Lung (tissue), 12 donors: ENCODE results near the gene NUF2. TPM values are rescaled to one million over a fixed set of nuclear protein-coding genes. Genes with fewer than 3 reads are reported as not detected.
A peak's percentile ranks its signal among the peaks of the same experiment; 100 is the strongest.

Source experiments
- ATAC-seq: fragments of 200-7000 bp; cut with Tn5 transposase; one replicate; pipeline ENCODE4 v1.9.1; 2020; ENCODE audit warnings: moderate number of reproducible peaks; ENCODE audit not compliant: insufficient read depth, low FRiP score
- DNase-seq, 3 donors: peaks; one replicate each; pipeline ENCODE4 v3.0.0-alpha.2; 2013 to 2017
- H3K27ac ChIP-seq, 2 donors: one replicate each; pipeline ENCODE4 v1.5.1; 2013; ENCODE audit warnings: mild to moderate bottlenecking in 2 of 2, moderate library complexity in 2 of 2, control low read depth in 1 of 2, inconsistent platforms in 1 of 2, low read depth in 1 of 2, low read length in 1 of 2
- H3K27me3 ChIP-seq, 3 donors: one replicate each; pipeline ENCODE4 v1.5.1; 2013; ENCODE audit warnings: low read length in 2 of 3; ENCODE audit not compliant: control insufficient read depth in 3 of 3, insufficient read depth in 3 of 3
- H3K36me3 ChIP-seq, 4 donors: one replicate each; pipeline ENCODE4 v1.5.1; 2013; ENCODE audit warnings: low read length in 4 of 4, mild to moderate bottlenecking in 1 of 4, moderate library complexity in 1 of 4; ENCODE audit not compliant: control insufficient read depth in 4 of 4, insufficient read depth in 4 of 4
- H3K4me1 ChIP-seq, 5 donors: one replicate each; pipeline ENCODE4 v1.5.1; 2013; ENCODE audit warnings: low read length in 5 of 5, mild to moderate bottlenecking in 2 of 5, moderate library complexity in 1 of 5; ENCODE audit not compliant: control insufficient read depth in 5 of 5, insufficient read depth in 5 of 5
- H3K4me3 ChIP-seq: one replicate; pipeline ENCODE4 v1.5.1; 2013; ENCODE audit warnings: mild to moderate bottlenecking, control low read depth, moderate library complexity
- H3K9ac ChIP-seq, 2 donors: one replicate each; pipeline ENCODE4 v1.5.1; 2013; ENCODE audit warnings: low read length in 2 of 2, control low read depth in 1 of 2; ENCODE audit not compliant: insufficient read depth in 1 of 2
- H3K9me3 ChIP-seq, 4 donors: one replicate each; pipeline ENCODE4 v1.5.1; 2013; ENCODE audit warnings: low read length in 3 of 4, mild to moderate bottlenecking in 1 of 4, moderate library complexity in 1 of 4; ENCODE audit not compliant: control insufficient read depth in 4 of 4, insufficient read depth in 3 of 4
- CTCF ChIP-seq: IDR thresholded peaks from 2 replicates; pipeline ENCODE4 v1.5.1; 2012; ENCODE audit warnings: mild to moderate bottlenecking; ENCODE audit errors: control extremely low read depth, extremely low read depth
- WGBS, 2 donors: extraction: QIAGEN DNeasy Blood & Tissue Kit; methylation state at CpG; one replicate each; pipeline ENCODE4 v1.1.7; 2013; 5-methylcytosine and 5-hydroxymethylcytosine counted together
- polyA plus RNA-seq, 2 donors: library from polyadenylated mRNA; stranded (reverse); fragments of 200-250 nt; gene quantifications; one replicate each; pipeline ENCODE4 v1.2.1, GENCODE V29; 2013
- total RNA-seq, 2 donors: library from RNA; depleted of rRNA in 1 of 2; stranded (reverse); fragments of >200 nt in 1 of 2; gene quantifications; one replicate each; pipeline ENCODE4 v1.2.1, GENCODE V29; 2014 to 2021
- donor health status: control.
- donor health status: control.
- donor health status: Bipolar disorder and iron deficiency.
- donor health status: healthy.
- donor health status: DM: yes; HTN: yes; CAD: no.

The NUF2 gene
- total and polyA plus RNA-seq, 4 donors: 1.2 to 7.2 (median 2.2) TPM

- 82 to 85% methylated on average over 2 of the region's 2 CpGs for WGBS, 2 donors
- no peaks in the 10 kb centered on the region for H3K9me3 ChIP-seq
- TF ChIP-seq CTCF: no peak
- peaks cover 0 to 2% (median 0%) of the 10 kb centered on the region in 4 donors for H3K36me3 ChIP-seq
- H3K27ac ChIP-seq: no peak overlapping the region
- H3K27me3 ChIP-seq: no peaks in the 10 kb centered on the region
- H3K4me1 ChIP-seq: peaks cover 0 to 20% (median 0%) of the 10 kb centered on the region in 5 donors
- DNase-seq (peak in 2 of 3 donors; percentile 30 to 44), ATAC-seq (no peak)
- no peak overlapping the region for H3K9ac ChIP-seq
- H3K4me3 ChIP-seq: no peak overlapping the region
Measured at GRCh38 chr1:163295949-163296348, 25.8 kb upstream of the NUF2 start.

GRCh38 chr1:163296504-163297263 lies 25.1 kb upstream of the NUF2 start:
- 92 to 96% methylated on average over 1 of the region's 1 CpG for WGBS, 2 donors
- peaks cover 0 to 4% (median 1%) of the 10 kb centered on the region in 4 donors for H3K36me3 ChIP-seq
- H3K4me1 ChIP-seq: peaks cover 0 to 13% (median 0%) of the 10 kb centered on the region in 5 donors
- no peaks in the 10 kb centered on the region for H3K9me3 ChIP-seq
- no peak overlapping the region for H3K4me3 ChIP-seq
- no peaks in the 10 kb centered on the region for H3K27me3 ChIP-seq
- ATAC-seq (no peak), DNase-seq (no peak)
- no peak overlapping the region for H3K27ac ChIP-seq
- TF ChIP-seq CTCF: no peak
- H3K9ac ChIP-seq: no peak overlapping the region

- no peak overlapping the region for H3K27ac ChIP-seq
- WGBS, 2 donors: 51 to 76% methylated on average over 1 of the region's 1 CpG
- DNase-seq: no peak
- peaks cover 0 to 12% (median 0%) of the 10 kb centered on the region in 5 donors for H3K4me1 ChIP-seq
- no peak for ATAC-seq
- H3K27me3 ChIP-seq: no peaks in the 10 kb centered on the region
- no peak for TF ChIP-seq CTCF
- no peak overlapping the region for H3K4me3 ChIP-seq
- H3K9ac ChIP-seq: no peak overlapping the region
- no peaks in the 10 kb centered on the region for H3K9me3 ChIP-seq
- peaks cover 0 to 6% (median 0%) of the 10 kb centered on the region in 4 donors for H3K36me3 ChIP-seq
Measured at GRCh38 chr1:163298365-163298764, 23.4 kb upstream of the NUF2 start.
